Fibroblast of skin of left quadriceps (primary cell): ENCODE measurements around the gene TNNT2.
A peak's percentile ranks its signal among the peaks of the same experiment; 100 is the strongest.

Experiments used
- DNase-seq, 2 experiments: peaks; one replicate each; pipeline ENCODE4 v3.0.0-alpha.2; 2013; ENCODE audit warnings: low read depth in 2 of 2

TNNT2 gene

DNA sequence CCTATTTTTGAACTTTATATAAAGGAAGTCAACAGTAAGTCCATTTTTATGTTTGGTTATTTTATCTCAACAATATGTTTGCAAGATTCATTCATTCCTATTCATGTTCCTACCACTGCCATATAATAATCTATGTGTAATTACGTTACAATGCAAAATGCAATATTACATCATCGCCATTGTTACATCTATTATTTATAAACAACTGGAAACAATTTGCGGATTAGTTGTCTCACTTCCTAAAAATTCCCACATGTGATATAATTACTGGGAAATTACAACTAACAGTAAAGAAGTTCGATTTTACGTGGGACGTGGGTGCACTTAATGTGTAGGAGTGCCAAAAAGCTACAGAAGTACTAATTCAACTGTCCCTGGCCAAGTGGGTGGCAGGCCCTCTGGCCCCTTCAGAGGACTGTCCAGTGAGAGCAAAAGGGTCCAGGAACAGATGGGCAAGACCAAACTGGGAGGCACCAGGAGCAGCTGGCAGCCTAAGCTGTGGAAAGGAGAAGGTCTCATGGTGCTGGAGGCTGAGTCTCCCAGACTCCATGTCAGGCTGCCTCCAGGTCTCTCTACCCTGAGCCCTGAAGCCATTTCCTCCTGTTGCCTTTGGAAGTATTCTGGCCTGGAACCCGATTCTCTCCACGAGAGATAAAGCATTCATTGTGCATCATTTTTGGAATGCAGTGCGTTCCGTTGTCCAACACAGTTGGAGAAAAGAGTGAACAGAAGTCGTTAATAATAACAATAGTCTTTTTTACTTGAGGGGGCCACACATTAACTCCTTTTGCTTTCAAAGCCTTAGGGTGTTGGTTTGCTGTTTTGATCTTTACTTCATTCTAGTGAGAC, 42.9 kb downstream of the TNNT2 start:
- peak; percentile 34 to 48 for DNase-seq

DNA sequence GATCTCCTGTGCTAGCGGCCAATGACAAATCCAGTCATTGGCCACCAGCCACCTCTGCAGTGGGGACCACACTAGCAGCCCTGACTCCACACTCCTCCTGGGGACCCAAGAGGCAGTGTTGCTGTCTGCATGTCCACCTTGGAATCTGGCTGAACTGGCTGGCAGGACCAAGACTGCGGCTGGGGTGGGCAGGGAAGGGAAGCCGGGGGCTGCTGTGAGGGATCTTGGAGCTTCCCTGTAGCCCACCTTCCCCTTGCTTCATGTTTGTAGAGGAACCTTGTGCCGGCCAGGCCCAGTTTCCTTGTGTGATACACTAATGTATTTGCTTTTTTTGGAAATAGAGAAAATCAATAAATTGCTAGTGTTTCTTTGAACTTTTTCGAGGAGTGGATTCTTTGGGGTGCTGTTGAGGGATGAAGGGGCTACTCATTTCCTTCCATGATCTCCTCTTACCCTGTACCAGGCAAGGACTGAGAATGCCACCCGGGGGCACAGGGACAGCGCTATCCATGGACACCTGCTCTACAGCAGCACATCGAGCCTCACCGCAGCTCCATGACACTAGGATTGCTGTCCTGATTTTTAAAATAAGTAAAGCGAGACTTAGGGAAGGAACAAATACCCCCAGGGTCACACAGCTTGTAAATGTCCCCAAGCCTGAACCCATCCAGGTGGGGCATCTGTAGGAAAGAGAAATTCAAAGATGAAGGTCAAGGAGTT, 44.7 kb downstream of the TNNT2 start:
- no peak for DNase-seq

DNA sequence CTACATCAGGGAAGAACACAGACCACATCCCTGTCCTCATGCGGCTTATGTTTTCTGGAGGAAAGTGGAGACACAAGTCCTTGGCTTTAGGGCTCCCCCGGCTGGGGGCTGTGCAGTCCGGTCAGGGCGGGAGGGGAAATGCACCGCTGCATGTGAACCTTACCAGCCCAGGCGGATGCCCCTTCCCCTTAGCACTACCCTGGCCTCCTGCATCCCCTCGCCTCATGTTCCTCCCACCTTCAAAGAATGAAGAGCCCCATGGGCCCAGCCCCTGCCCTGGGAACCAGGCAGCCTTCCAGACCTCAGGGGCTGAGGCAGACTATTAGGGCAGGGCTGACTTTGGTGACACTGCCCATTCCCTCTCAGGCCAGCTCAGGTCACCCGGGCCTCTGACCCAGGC, 45.5 kb downstream of the TNNT2 start:
- no peak for DNase-seq

DNA sequence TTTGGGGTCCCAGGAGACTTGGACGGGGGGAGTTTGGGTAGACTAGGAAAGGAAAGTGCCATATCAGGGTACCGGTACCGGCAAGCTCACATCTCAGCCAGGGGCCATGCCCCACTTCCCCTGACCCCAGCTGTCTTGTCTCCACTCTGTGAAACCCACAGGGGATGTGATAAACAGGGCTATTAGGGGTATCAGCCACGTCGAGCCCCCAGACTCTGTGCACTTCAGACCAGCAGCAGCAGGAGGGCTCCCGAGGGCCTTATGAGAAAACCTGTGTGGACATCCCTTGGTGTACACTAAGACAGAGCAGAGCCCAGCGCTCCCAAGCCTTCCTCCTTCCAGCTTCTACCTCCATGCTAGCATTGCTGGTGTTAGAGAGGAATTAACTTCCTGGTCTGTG, 46.3 kb downstream of the TNNT2 start:
- DNase-seq, result no peak

DNA sequence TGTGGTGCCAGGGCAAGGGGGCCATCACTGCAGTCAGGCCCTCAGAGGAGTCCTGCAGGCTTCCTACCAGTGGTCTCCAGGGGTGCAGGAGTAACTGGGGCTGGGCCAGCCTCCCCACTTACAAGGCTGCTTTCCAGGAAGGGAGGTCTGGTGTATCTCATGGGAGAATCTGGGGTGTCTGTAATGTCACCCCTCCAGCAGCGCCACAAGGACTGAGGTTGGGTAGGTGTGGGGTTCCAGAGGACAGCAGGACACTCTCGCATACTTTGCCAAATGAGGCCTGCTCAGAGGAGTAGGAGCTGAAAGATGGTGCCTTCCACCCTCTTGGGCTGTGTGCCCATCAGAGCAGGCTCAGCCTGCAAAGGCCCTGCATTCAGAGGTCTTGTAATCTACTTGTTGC, 46.9 kb downstream of the TNNT2 start:
- no peak for DNase-seq

DNA sequence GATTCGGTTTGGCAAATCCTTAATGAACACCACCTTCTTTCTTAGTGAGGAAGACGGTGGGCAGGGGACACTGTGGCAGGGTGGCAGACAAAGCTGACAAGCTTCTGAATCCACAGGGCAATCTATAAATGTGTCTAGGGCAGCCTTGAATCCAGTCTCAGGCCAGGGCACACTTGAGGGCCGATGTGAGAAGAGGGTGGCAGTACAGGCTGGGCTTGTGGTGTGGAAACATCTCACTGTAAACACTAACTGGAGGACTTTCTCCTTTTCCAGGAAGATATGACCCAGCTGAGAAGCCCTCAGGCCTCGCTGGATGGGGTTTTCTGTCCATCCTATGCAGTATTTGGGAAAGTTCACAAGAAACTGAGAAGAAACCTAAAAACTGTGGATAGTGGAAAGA, 47.7 kb downstream of the TNNT2 start:
- DNase-seq, result no peak

DNA sequence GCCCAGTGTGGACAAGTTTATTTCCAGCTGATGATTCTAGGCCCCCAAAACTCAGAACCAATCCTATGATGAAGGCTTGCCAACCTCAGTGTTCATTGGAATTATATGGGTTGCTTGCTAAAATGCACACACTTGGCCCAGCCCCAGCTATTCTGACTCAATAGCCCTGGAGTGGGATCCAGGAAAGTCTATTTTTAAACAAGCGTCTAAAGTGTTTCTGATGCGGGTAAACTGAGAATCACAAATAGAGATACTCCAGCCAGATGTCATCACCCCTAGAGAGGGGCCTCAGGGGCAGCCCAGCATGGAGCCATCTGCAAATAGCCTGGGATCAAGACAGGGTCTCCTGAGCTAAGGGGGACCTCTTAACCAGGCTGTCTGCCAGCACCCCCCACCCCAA, 48.2 kb downstream of the TNNT2 start:
- peak; percentile 17 to 20 for DNase-seq

DNA sequence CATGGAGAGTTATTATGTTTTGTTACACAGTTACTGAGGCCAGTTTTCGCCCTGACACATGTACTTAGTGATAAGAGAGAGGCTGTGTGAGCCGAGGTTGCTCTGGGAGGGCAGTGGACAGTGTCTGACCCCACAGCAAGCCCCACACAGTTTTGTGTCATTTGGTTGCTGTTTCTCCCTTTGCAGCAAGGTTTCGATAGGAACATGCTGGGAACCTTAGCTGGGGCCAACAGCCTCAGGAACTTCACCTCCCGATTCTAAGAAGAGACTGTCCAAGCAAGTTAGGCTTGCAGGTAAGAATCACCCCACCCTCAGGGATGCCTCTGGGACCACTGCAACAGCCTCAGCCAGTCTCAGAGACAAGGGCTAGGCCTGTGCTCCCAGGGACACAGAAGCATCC, 48.9 kb downstream of the TNNT2 start:
- DNase-seq, result no peak

DNA sequence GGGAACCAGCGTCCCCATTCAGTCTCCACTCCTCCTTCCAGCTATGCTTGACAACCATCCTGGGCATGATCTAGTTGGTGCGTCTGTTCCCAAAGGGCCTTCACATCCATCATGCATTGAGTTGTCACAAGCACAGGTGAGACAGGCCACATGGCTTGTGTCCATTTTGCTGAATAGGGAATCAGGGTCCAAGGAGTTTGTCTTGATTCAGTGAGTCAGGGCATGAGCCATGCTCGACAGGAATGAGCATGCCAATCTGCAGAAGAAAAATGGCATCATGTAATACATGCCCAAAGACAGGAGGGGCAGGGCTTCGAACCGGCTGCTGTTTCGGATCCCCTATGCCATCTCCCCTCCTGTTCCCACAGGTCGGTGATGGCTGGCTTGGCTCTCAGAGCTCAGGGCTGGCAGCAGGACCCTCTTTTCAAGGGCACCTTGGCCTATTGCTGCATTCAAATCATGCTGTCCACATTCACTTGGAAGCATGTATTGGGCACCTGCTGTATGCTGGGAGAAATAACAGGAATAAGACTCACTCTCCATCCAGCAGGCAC, 49.7 kb downstream of the TNNT2 start:
- no peak for DNase-seq

DNA sequence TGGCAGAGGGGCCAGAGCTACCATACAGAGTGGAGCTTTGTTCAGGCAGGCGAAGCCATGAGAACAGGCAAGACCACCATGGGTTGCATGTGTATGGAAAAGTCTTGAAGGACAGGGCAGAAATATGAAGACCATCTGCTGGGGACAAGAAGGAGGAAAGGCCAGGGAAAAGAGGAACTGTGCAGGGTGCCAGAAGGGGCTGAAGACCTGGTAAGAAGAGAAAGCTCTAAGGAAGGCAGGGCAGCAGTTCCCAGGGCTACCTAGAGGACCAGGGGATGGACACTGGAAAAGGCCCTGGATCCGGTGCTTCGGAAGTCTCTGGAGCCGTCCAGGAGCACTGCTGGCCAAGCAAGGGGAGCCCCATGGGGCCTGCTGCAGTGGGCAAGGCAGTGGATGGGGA, 50.8 kb downstream of the TNNT2 start:
- DNase-seq, result no peak

DNA sequence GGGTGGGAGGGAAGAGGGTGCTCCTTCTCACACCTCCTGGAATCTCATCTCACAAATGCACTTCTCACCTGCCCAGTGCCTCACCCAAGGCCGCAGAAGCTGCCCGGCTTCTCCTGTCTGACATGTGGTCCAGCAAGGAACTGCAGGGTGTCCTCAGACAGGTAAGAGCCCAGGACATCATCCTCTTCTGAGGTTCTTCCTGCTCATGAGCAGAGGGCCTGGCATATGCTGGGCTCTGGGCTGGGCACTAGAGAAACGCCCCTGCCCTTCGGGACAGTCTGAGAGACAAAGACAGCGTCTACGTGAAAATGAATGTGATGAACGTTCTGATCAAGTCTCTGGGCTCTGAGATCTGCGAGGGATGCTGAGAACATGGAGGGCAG, 51.8 kb downstream of the TNNT2 start:
- no peak for DNase-seq

DNA sequence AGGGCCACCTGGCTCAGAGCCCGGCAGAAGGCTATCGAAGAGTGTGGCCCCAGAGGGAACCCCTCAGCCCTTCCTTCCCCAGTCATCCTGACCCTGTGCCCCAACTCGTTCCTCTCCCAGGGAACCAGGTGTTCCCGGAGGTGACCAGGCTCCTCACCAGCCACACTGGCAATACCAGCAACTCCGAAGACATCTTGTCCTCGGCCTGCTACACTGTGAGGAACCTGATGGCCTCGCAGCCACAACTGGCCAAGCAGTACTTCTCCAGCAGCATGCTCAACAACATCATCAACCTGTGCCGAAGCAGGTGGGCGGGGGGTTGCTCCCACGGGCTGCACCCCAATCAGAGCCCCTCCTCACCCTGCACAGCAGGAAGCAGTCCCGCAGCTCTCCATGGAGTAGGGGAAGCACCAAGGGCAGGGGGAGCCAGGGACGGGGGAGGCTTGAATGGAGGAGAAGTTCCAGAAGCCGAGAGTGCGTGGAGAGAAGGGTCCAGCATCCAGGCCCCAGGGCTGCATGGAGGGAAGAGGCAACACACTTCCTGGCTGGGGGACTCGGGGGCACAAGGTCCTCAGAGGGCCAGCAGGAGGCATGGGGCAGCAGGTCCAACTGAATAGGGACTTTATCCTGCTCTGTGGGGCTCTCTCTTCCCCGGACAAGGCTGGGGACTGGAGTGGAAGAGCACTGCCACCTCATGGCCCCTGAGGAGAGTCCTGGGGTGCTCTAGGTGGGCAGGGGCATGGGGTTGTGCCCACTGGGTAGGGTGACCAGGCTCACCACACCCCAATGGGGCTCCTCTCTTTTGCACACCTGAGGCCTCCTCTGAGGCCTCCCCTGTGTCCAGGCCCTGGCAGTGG, 52.4 kb downstream of the TNNT2 start:
- no peak for DNase-seq

DNA sequence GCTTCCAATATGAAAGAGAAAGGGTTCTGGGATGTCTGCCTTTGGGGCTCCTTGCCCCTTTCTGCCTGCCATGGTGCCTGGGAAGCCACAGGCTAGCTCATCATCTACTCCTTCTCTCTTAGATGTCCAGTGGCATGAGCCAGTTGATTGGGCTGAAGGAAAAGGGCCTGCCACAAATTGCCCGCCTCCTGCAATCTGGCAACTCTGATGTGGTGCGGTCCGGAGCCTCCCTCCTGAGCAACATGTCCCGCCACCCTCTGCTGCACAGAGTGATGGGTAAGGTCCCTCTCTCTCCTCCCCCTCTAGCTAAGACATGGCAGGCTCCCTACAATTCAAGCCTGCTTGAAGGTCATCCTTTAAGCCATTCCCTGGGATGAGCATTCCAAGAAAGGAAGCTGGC, 53.2 kb downstream of the TNNT2 start:
- no peak for DNase-seq

DNA sequence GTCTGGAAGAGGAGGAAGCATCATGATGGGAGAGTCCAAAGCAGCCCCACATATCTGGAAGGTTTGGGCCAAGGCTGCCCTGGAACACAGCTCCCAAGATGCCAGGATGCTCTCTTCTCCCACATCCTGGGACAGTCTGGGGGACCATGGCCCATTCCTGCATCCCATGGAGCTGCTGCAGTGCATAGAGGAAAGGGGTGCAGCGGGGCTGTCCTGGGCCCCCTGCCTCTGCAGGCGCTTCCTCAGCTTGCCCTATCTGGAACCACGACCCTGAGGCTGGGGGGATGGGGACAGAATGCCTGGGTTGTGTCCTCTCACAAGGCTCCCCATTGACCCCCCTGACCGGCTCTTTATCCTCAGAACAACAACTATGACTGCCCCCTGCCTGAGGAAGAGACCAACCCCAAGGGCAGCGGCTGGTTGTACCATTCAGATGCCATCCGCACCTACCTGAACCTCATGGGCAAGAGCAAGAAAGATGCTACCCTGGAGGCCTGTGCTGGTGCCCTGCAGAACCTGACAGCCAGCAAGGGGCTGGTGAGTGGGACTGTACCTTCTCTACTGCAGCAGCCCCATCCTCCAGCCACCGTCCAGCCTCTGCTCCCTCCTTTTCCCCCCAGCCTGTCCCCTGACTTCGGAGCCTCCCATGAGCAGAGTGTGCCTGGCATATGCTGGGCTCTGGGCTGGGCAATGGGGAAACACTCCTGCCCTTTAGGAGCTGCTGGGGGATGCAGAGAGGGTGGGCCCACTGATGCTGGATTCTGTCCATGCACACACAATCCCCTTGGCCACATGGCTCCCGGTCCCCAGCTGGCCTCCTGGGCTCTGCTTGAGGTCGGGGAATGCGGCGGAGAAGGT, 54.6 kb downstream of the TNNT2 start:
- DNase-seq, result no peak

DNA sequence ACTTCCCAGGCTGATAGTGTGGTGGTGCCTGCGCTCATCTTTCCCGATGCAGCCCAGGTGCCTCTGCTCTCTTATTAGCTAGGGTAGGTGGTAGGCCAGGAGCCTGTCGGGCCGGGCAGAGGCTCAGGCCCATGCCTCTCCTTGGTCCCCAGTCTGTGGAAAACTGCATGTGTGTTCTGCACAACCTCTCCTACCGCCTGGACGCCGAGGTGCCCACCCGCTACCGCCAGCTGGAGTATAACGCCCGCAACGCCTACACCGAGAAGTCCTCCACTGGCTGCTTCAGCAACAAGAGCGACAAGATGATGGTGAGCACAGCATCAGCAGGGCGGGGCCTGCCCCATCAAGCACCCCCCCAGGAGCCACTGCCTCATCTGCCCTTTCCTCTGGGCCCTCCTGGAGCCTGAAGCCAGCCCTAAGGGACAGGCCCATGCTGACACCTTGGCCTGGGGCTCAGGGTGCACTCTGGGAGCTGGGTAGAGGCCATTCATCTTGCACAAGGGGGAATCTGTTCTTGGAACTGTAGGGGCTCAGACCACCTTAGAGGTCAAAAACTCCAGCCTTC, 55.6 kb downstream of the TNNT2 start:
- no peak for DNase-seq

DNA sequence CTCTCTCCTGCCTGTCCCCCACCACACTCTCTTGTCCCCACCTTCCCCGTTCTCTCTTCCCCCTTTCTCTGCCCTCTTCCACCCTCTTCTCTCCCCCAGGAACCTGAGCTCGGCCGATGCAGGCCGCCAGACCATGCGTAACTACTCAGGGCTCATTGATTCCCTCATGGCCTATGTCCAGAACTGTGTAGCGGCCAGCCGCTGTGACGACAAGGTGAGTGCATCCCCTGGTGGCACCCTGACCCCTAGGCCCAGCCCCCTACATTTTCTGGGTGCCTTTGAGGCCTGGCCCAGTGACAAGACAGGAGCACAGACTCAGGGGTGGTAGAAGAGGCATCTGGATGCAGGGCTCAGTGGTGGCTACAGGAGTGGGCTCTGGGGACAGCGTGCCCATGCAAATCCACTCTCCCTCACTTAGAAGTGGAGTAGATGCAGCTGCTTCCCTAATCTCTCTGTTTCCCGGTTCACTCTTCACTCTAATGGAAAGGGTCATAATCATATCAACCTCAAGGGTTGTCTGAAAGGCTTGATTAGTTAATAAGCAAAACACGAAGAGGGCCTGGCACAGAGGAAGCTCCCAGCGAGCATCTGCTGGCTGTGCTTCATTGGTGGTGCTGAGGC, 57.2 kb downstream of the TNNT2 start:
- DNase-seq, result no peak

DNA sequence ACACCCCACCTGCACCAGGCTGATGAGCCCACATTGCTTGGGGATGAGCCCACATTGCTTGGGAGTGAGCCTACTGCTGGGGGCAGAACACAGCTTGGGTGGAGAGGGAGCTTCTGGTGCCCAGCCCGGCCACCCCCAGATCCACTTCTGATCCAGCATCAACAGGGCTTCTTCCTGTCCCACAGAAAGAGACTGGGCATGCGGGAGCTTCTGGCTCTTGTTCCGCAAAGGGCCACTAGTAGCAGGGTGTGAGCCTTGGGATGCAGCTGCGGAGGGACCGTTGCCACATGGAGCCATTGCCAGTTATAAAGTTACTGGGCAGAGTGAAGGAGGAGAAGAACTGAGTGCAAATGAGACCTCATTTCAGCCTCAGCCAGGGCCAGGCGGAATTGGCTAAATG, 57.8 kb downstream of the TNNT2 start:
- no peak for DNase-seq

DNA sequence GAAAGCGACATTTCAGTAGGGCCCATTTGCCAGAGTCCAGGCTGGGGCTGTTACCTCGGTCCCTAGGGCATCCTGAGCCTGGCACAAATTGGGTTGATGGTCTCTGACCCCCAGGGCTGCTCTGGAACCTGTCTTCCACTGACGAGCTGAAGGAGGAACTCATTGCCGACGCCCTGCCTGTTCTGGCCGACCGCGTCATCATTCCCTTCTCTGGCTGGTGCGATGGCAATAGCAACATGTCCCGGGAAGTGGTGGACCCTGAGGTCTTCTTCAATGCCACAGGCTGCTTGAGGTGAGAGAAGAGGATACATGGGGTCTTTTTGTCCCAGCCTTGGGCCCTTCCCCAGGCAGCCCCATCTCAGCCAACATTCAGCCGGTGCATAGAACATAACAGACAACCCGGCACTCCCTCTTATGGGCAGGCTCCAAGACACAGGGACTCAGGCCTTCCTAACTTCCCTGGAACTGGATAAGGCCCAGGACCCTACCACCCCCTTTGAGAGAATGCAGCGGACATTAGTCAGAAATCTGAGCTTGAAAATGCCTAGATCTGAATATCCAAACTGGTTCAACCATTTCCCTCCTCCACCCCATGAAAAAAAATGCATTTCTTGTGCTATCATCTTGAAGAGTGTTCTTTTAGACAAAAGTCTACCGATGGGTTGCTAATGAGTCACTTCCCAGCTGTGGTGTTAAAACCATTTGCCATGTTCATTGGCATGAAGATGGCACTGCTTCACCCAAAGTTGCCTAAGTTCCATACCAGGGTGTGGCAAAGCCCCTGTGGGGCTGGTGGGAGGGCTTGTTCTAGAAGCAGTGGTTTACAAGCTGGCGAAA, 58.8 kb downstream of the TNNT2 start:
- DNase-seq, result no peak

DNA sequence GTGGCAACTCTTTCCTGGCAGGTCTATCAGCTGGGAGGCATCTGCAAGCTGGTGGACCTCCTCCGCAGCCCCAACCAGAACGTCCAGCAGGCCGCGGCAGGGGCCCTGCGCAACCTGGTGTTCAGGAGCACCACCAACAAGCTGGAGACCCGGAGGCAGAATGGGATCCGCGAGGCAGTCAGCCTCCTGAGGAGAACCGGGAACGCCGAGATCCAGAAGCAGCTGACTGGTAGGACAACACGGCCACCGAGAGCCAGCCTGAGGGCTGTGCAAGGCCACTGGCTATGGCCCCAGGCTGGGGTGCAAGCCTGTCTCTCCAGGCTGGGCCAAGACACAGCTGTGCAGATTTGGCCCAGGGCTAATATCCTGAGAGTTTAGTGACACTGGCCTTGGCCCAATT, 59.9 kb downstream of the TNNT2 start:
- DNase-seq, result no peak

DNA sequence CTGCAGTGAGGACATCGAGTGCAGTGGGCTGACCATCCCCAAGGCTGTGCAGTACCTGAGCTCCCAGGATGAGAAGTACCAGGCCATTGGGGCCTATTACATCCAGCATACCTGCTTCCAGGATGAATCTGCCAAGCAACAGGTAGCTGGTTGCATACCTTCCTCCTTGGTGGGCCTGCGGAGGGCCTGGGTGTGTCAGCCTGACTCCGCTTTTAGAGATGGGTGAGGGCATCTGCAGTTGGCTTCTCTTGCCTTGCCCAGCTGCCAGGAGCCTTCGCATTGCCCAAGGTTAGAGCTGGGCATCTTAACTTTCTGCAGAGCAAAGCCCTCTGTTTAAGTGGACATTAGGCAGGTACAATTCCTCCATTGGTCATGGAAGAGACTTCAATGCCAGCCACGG, 60.9 kb downstream of the TNNT2 start:
- DNase-seq, result no peak
